GM12872 (cell line): ENCODE results near the gene CYBC1.

Experiments
- TF ChIP-seq, protein P1 (sequence below): IDR thresholded peaks from 3 replicates; pipeline ENCODE4 v1.5.1; 2011; ENCODE audit warnings: low read depth, mild to moderate bottlenecking, low read length, moderate library complexity; ENCODE audit not compliant: insufficient read depth

The CYBC1 gene

DNA sequence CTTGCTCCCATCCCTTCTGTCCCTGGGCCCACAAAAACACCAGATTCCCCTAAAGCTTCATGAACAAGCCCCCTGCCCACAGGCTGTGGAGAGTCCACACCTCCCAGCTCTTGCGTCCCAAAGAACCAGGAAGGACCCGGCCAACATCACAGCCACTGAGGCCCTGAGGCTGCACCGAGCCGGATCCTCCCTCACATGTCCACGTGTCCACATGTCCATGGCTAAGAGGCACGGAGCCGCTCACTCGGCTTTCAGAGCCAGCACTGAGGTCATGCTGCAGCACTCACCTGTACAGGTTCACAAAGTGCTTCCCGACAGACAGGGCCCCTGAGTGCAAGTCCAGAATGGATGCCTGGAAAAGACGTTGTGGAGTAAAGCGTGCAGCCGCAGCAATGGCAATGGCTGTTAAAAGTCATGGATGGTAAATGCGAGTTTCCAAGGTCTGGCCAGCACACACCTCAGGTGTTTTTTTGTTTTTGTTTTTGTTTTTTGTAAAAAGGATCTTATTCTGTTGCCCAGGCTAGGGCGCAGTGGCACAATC, 44.4 kb downstream of the CYBC1 start:
- TF ChIP-seq, protein P1, sequence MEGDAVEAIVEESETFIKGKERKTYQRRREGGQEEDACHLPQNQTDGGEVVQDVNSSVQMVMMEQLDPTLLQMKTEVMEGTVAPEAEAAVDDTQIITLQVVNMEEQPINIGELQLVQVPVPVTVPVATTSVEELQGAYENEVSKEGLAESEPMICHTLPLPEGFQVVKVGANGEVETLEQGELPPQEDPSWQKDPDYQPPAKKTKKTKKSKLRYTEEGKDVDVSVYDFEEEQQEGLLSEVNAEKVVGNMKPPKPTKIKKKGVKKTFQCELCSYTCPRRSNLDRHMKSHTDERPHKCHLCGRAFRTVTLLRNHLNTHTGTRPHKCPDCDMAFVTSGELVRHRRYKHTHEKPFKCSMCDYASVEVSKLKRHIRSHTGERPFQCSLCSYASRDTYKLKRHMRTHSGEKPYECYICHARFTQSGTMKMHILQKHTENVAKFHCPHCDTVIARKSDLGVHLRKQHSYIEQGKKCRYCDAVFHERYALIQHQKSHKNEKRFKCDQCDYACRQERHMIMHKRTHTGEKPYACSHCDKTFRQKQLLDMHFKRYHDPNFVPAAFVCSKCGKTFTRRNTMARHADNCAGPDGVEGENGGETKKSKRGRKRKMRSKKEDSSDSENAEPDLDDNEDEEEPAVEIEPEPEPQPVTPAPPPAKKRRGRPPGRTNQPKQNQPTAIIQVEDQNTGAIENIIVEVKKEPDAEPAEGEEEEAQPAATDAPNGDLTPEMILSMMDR = no peak

DNA sequence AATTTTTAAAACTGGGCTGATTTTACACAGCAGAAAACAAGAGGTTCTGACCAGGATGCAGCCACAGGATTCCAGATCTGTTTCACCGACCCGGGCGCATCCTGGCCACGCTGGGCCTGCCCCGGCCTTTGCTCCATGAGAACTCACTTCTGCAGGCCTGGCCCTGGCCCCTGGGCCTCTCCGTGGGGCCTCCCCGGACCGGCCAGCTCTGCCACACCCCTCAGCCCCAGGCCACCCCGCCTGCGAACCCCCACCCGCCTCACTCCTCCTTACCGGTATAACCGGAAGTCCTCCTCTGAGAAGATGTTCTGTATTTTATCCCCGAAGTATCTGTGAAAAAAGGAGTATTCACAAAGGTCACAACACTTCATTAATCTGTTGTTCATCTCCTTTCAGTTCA, 45.5 kb downstream of the CYBC1 start:
- TF ChIP-seq, protein P1 = no peak

DNA sequence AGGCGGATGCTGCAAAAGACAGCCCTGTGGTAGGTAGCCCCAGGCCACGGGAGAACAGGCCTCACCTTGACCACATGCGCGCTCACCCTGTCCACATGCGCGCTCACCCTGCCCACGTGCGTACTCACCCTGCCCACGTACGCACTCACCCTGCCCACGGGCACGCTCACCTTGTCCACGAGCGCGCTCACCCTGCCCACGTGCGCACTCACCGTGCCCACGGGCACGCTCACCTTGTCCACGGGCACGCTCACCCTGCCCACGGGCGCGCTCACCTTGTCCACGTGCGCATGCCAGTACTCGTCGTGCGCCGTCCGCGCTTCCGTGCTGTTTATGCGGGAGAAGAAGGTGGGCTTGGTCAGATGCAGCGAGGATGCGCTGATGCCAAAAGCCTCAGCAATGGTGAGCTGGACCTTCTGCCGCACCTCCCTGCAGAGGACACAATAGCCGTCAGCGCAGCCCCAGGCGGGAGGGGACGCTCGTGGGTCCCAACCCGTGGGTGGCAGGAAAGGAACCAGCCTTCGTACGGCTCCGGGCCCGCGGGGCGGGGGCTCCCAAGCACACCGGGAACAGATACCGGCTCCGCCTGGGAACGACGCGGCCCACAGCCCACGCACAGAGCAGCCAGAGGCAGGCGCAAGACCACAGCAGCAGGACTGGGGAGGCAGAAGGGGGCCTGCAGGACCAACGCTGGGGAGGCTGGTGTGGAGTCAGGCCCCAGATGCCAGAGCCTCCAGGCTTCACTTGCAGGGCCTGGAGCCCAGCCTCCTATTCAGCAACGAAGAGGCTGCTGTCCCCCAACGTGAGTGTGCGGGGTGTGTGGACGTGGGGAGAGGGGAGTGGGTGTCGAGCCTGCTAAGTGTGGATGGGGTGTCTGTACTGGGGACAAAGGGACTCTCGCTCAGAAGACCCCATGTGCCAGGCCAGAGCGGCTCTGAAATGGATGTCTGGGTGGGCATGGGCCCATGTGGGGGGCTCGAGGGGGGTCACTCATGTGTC, 46.6 kb downstream of the CYBC1 start:
- TF ChIP-seq, protein P1 = no peak

DNA sequence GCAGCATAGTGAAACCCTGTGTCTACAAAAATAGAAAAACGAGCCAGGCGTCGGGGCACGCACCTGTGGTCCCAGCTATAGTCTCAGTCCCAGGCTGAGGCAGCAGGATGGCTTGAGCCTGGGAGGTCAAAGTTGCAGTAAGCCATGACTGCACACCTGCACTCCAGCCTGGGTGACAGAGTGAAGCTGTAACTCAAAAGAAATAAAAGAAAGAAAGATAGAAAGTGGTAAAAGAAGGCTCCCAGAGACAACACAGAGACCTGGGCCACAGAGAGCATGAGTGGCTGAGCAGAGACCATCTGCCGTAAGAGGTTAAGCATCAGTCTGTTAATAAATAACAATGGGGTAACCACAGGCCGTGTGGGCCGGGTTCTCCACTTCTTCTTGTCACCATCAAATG, 47.7 kb downstream of the CYBC1 start:
- TF ChIP-seq, protein P1 = no peak

DNA sequence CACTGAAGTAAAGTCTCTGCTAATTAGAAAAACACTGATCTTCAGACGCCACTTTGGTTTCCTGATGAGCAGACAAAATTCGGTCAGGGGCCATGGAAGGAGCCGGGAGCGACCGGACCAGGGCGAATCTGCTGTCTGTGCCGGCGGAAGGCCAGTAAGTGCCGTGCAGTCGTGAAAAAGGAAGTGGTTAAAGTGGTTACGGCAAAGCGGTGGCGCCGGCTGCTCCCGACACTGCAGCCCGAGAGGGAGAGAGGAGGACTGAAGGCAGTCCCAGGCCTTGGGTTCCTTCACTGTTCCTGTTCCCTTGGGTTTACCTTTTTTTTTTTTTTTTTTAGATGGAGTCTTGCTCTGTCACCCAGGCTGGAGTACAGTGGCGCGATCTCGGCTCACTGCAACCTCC, 49.7 kb downstream of the CYBC1 start:
- TF ChIP-seq, protein P1 = no peak

DNA sequence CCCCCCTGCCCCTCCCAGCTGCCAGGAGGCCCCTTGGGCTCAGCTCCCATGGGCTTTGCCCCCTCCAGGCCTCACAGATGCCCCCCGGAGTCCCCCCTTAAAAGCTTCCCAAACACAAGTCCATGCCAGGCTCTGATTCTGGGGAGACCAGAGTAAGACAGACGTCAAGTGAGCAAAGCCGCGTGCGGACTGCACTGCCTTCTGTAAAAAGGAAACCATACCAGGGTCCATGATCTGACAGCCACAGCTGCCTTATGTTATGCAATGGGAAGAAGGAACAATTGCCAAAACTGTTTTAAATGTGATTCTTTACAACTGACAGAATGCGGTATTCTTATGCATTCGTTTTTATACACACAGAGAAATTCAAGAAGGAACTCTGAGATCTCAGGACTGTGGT, 50.3 kb downstream of the CYBC1 start:
- TF ChIP-seq, protein P1 = no peak

DNA sequence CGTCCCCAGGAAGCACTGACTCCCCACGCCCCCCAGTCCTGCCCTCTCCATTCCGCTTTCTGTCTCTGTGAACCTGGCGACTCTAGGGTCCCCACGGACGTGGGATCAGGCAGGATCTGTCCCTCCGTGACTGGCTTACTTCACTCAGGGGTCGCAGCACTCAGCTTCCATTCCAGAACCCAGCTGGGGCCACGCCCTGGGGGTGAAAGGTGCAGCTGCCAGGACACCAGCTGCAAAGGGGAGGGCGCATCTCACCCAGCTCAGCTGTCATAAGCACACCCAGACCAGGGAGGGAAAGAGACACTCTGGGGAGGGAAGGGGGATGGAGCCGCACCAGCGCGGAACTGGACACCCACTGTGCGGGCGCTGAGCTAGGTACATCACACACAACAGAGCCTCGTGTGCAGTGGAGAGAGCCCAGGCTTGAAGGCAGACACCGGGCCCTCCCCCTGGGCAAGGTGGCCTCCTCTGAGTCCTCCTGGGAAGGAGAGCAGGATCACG, 50.9 kb downstream of the CYBC1 start:
- TF ChIP-seq, protein P1 = no peak
